Right lobe of liver (tissue), 4 donors: ENCODE data around the gene RIBC2.

Experiments
- CTCF ChIP-seq, 4 donors: fragments of 200-600 bp in 3 of 4; fragments of 450-650 bp in 1 of 4; IDR thresholded peaks; one replicate each; pipeline versions ENCODE4 v1.5.1 to v1.8.0; 2016 to 2022; ENCODE audit warnings: antibody characterized with exemption in 4 of 4, mild to moderate bottlenecking in 2 of 4
- POLR2A ChIP-seq: fragments of 450-650 bp; IDR thresholded peaks from one replicate; pipeline ENCODE4 v1.6.1; 2017; ENCODE audit warnings: antibody characterized with exemption, mild to moderate bottlenecking
- donor health status: DM: no; HTN: no; CAD: no.
- donor health status: DM: no; HTN: no; CAD: no.
- donor health status: DM: no; HTN: yes; CAD: no.

- TF ChIP-seq CTCF (IDR thresholded peaks at IDR 0.05) (no peak), POLR2A (no peak)
These were observed 7.0 kb downstream of the RIBC2 start for GRCh38 chr22:45420539-45420938.
